ENCODE data around the gene NES.

NES gene

GRCh38 chr1:156662005-156662799 is 15.0 kb downstream of the NES start:
- no peak for DNase-seq (ENCODE audit: low spot score)

- DNase-seq (ENCODE audit: low spot score) = no peak
Measured at GRCh38 chr1:156660752-156661112, 16.5 kb downstream of the NES start.

GRCh38 chr1:156659988-156660751 is 17.0 kb downstream of the NES start:
- DNase-seq (ENCODE audit: low spot score) = peak; percentile 96

GRCh38 chr1:156659661-156659987 is 17.6 kb downstream of the NES start:
- no peak for DNase-seq (ENCODE audit: low spot score)

- DNase-seq (ENCODE audit: low spot score) = no peak
Measured at GRCh38 chr1:156658945-156659574, 18.1 kb downstream of the NES start.

- no peak for DNase-seq (ENCODE audit: low spot score)
Measured at GRCh38 chr1:156658496-156658895, 18.7 kb downstream of the NES start.

GRCh38 chr1:156657741-156658319 is 19.4 kb downstream of the NES start:
- DNase-seq (ENCODE audit: low spot score) = no peak

- DNase-seq (ENCODE audit: low spot score) = peak; percentile 75
Measured at GRCh38 chr1:156656806-156657740, 20.1 kb downstream of the NES start.

GRCh38 chr1:156655904-156656516 is 21.2 kb downstream of the NES start:
- DNase-seq (ENCODE audit: low spot score) = no peak

GRCh38 chr1:156655151-156655903 is 21.9 kb downstream of the NES start:
- no peak for DNase-seq (ENCODE audit: low spot score)

GRCh38 chr1:156654700-156655099 is 22.5 kb downstream of the NES start:
- DNase-seq (ENCODE audit: low spot score) = no peak

- no peak for DNase-seq (ENCODE audit: low spot score)
Measured at GRCh38 chr1:156652992-156653355, 24.2 kb downstream of the NES start.

- no peak for DNase-seq (ENCODE audit: low spot score)
Measured at GRCh38 chr1:156652131-156652991, 24.8 kb downstream of the NES start.

- DNase-seq (ENCODE audit: low spot score) = no peak
Measured at GRCh38 chr1:156648951-156649350, 28.3 kb downstream of the NES start.

- no peak for DNase-seq (ENCODE audit: low spot score)
Measured at GRCh38 chr1:156648496-156648895, 28.7 kb downstream of the NES start.

- no peak for DNase-seq (ENCODE audit: low spot score)
Measured at GRCh38 chr1:156647351-156647750, 29.9 kb downstream of the NES start.

- no peak for DNase-seq (ENCODE audit: low spot score)
Measured at GRCh38 chr1:156646738-156647211, 30.4 kb downstream of the NES start.

- no peak for DNase-seq (ENCODE audit: low spot score)
Measured at GRCh38 chr1:156645666-156646065, 31.5 kb downstream of the NES start.

GRCh38 chr1:156645056-156645455 is 32.2 kb downstream of the NES start:
- no peak for DNase-seq (ENCODE audit: low spot score)

Data from activated CD4-positive, alpha-beta T cell treated with anti-CD3 and anti-CD28 coated beads, Interleukin-2, Interleukin-4, amounts not matched to agents 100 ng/mL and 50 ng/mL, durations not matched to agents 16 hours and 8 hours (primary cell).